Astrocyte of the hippocampus (primary cell): Measurements from ENCODE around the gene PVRIG.
"Not testable (repeated sequence)": the region's sequence is repeated elsewhere in the genome, so short reads cannot be mapped to it uniquely, and the experiment has no call there.

Experiments
- DNase-seq: peaks from one replicate; pipeline ENCODE4 v3.0.0; 2011; ENCODE audit warnings: low read depth, low spot score

The PVRIG gene

DNA sequence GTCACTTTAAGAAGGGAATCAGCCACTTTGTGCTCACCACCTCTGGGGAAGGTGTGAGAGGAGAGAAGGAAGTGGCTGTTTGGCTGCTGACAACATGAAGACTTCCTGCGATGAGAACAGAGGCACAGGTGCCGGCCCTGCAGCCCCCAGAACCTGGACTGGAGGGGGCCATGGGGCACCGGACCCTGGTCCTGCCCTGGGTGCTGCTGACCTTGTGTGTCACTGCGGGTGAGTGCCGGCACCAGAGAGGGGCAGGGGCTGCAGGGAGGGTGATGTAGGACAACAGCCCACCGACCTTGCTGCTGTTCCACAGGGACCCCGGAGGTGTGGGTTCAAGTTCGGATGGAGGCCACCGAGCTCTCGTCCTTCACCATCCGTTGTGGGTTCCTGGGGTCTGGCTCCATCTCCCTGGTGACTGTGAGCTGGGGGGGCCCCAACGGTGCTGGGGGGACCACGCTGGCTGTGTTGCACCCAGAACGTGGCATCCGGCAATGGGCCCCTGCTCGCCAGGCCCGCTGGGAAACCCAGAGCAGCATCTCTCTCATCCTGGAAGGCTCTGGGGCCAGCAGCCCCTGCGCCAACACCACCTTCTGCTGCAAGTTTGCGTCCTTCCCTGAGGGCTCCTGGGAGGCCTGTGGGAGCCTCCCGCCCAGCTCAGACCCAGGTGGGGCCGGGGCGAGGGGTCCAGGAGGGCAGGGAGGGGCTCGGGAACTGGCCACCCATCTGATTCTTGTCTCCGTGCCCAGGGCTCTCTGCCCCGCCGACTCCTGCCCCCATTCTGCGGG is at the start of gene PVRIG:
TSS of gene PVRIG (plus strand) at position 149 of the 785 bp plus-strand sequence. CDS start at position 171, 22 bp downstream.
- DNase-seq, result not testable (repeated sequence)

DNA sequence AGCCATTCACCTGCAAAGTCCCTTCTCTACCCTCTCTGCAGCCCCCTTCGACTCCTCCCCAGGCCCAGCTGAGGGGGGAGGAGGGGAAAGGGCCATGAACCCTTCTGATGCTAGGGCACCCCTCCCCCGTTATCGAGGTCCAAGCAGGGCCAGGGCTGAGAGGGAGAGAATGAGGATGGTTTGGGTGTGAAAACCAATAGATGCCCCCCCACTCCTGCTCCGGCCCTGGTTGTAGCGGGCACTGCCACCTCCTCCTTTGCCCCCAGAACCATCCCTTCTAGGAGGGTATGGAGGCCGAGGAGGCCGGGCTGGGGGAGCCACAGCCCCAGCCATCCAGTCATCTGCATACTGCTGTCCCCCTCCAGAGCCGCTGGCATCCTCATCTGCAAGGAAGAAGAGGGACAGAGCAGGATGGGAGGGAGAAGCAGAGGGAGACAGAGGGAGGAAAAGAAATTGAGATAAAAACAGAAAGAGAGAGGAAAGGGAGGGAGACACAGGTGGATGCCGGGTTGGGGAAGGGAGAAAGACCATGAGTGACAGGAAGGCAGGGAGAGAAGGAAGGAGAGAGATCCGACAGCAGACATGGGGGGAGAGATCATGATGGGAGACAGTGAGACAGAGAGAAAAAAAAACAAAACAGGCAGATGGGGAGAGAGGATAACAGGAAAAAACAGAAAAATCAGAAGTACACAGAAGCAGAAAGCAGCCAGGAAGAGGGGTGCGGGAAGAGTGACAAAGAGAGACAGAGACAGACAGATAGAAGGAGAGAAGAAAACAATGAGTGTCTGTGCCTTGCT is 49.5 kb upstream of the PVRIG start:
- no peak for DNase-seq

DNA sequence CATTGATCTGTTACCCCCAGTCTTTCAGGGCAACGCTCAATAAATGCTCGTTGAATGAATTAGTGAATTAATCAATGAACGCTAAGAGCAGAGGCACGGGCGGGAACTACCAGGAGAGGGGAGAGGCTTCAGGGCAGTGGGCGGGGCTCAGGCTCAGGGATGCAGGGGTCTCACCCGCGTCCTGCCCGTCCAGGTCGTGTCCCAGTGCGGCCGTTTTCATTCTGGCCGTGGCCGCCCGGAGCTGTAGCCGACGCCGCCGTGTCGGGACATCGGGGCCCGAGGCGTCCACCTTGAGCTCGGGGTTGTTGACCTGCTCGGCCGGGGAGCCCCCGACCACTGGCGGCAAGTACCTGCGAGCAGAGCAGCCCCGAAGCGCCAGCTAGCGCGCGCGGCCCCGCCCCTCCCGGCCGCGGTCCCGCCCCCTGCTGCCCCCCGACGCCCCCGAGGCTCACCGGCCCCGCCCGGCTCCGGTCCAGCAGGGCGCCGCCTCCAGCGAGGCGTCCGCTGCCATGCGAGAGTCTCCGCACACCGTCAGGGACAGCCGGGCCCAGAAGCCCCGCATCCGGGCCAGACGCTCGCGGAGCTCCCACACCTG is 48.6 kb upstream of the PVRIG start:
- peak; percentile 27 for DNase-seq

DNA sequence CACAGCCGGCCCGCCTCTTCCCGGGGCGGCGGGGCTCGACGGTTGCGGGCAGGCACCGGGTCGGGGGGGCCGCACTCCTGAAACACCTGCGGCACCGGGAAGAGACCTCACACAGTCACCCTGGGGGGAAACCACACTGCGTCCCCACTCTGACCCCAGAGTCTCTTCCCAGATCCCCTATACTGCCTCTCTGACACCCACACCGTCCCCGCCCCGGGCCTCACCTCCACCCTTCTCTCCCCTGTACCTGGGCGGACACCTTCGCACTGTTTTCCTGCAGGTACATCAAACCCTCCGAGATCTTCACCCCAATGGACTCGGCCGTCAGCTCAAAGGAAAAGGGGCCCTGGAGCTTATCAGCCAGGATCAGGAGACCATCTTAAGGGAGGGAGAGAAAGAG is 47.9 kb upstream of the PVRIG start:
- DNase-seq, result no peak

DNA sequence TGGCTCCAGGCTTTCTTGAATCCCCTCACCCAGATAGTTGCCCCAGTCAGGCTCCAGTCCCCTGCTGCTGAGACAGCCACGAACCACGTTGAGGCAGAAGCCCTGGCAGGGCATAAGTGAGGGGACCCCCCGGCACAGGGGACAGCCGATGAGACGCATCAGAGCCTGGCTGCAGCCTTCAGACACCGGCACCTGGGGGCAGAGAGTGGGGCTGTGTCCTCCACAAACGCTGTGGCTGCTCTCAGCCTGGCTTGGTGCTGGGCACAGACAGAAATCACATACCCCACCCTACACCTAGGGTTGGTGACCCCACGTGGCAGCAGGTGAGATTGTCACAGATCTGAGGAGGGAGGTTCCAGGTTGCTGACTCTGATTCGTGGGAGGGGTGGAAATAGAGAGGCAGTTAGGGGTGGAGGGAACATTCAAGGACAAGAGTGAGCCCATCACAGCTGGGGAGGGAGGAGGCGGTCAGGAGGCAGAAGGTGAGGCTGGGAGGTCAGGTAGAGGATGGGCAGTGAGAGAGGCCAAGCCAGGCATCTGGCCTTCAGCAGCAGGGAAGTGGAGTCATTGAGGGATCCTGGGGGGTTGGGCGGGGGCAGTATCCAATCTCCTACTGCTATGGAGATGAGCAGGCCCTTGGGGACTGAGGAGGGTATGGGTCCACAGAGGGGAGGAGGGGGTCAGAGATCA is 45.8 kb upstream of the PVRIG start:
- DNase-seq, result no peak

DNA sequence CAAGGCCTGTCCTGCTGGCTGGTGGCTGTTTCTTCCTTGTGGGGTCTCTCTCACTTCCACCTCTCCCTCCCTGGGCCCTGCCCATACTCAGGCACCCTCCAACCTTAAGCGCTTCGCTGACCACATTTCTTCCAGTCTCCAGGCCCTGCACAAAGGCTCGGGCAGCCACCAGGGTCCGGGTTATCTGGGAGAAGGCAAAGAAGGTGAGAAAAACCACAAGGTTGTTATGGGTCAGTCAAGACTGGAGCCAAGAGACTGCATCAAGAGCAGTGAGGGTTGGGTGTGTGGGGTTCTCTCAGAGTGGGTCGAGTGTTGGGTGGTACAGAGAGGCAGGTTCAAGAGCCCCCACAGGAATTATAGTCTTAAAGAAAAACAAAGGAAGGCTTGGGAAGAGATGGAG is 45.2 kb upstream of the PVRIG start:
- DNase-seq, result no peak

DNA sequence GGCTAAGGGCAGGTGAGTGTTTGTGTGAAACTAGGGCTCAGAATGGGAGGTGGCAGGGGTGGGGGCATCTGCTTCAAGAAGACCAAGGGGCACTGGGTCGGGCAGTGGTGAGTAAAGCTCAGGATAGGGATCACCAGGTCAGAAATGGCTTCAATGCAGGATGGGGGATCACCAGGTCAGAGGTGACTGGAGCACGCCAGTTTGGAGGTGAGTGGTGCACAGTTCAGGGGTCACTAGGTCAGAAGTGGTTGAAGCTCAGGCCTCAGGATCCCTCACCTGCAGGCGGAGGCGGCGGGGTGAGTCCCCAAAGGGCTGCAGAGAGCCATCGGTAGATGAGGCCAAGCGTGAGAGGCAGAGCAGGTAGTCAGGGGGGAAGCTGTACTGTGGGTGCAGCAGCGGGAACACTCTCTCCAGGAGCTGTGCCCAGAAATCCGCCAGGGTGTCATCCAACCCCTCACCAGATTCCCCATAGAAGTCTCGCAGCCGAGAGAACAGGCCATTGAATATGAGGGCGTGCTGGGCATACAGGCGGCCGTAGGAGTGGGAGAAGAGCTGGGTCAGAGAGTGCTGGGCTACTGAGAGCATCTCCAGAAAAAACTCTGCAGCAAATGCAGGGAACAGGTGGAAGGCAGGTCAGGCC is 44.3 kb upstream of the PVRIG start:
- no peak for DNase-seq

DNA sequence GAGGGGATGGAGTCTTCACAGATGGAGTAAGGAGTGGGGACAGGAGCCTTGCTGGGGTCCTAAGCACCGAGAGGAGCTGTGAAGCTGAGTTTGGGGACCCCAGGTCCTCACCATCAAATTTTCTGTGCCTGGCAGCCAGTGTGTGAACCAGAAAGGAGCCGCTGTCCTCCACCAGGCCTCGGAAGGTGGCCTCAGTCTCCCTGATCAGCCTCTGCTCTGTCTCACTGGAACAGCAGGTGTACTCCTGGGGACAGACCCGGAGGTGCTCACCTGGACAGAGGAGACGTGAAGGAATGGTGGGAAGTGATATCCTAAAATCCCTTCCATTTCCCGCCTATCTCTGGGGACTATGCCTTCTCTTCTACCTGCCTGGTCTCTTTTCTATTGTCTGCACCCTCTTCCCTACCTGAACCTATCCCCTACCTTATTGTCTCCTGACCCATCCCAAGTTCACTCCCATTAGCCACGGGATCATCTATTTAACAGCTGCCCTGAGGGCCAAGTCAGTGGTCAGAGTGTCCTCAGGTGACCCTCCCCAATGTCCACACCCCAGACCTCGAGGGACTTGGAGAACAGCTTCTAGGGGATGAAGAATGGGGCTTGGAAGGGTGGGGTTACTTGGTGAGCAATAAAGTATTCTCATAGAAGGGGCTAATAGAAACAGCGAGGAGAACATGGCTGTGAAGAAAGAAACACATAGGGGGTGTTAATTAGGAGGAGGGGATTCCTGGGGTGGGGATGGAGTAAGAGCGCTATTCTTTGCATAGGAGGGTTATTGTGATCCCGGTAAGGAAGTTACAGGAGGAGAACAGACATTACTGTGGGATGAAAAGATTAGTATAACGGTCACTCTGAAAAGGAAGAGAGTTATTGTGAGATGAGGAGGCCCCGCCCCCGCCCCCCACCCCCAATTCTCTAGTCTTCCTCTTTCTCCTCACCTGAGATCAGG is 43.4 kb upstream of the PVRIG start:
- no peak for DNase-seq

DNA sequence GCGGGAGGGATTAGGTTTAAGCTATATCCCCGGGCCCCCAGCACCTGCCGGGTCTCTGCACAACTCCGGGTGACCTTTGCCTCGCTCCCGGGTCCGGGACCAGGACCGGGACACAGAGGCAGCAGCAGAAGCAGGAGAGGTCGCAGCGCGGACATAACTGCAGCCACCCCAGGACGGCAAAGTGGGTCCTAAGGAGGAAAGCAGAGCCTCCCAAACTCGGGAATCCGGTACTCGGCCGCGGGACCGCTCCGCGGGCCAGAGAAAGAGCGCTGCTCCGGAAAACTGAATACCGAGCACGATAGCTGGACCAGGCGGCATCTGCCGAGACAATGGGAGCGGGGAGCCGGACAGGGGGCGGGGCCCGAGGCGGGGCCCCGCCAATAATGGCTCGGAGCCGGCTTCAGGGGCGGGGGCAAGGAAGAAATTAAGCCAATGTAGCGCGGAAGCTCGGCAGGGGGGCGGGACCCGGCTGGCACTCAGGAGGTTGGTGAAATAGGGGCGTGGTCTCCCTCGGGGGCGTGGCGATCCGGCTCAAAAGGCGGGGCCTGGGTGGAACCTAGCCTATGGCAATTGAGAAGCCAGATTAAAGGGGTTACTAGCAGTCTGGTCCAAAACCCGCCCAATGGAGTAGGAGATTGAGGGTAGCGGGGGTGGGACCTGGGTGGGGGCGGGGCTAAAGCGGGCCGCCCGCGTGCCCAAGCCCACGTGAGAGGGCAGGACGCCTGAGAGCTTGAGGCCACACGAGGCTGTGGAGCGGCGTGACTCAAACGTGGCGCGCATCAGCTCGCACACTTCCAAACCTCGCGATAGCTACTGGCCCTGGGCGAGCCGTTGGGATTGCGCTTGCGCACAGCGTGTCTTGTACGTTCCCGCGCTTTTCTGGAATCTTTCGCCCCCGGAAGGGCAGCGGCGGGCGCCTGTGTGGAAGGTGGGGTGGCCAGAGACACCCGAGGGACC is 42.4 kb upstream of the PVRIG start, which contains the start of the genes GPC2 and STAG3:
TSS of gene GPC2 (minus strand) at position 337 of the 957 bp plus-strand sequence. CDS start at position 155, 182 bp downstream.
TSS of gene STAG3 (plus strand) at position 874 of the 957 bp plus-strand sequence. CDS start 2,639 bp downstream, outside the sequence.
- DNase-seq, result peak; percentile 99

DNA sequence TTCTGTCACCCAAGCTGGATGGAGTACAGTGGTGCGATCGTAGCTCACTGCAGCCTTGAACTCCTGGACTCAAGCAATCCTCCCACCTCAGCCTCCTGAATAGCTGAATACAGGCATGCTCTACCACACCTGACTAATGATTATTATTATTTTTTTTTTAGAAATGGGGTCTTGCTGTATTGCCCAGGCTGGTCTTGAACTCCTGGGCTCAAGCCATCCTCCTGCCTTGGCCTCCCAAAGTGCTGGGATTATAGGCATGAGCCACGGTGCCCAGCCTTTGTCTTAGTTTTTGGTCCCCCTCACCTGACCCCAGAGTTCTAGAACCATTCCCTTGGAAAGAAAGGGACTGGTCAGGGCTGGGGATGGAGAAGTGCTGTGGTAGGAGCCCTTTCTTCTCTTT is 39.7 kb upstream of the PVRIG start:
- not testable (repeated sequence) for DNase-seq

DNA sequence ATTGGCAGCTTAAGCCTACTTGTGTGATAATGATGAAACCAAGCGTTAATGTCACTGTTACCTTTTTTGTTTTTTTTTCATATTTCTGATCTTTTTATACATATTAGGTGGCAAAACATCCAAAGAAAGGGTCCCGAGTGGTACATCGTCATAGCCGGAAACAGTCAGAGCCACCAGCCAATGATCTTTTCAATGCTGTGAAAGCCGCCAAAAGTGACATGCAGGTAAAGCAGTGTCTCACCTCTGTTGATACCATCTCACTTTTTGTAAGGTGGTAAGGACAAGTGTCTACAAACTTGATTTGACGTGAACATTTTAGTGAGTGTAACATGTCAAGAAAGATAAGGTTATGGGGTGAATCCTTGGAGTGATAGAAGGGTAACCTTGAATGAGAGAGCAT is 37.1 kb upstream of the PVRIG start:
- DNase-seq, result not testable (repeated sequence)

DNA sequence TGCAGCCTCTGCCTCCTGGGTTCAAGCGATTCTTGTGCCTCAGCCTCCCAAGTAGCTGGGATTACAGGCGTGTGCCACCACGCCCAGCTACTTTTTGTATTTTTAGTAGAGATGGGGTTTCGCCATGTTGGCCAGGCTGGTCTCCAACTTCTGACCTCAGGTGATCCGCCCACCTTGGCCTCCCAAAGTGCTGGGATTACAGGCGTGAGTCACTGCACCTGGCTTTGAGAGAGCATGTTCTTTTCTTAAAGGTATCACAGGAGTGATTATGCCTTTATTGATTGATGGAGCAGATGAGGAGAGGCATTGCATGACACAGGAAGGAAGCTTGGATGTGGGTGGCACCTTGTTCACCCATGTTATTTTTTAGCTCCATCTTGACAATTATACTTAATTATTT is 36.7 kb upstream of the PVRIG start:
- not testable (repeated sequence) for DNase-seq

DNA sequence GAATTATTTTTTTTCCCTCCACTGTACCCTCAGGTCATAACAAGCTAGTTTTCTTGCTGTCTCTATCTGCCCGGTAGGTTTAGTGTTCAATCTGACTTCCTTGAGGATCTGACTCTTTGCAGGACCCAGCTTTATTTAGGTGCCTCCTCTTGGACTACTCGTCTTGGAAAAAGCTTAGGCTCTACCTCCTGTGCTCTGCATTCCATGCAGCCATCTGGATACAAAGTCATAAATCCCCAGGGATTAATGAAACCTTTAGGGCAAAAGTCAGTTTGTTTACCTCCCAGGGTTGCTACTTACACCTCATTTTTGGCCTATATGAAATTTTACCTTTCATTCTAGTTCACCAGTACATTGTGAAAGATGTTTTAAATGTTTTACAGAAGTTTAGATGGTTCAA is 34.0 kb upstream of the PVRIG start:
- no peak for DNase-seq

DNA sequence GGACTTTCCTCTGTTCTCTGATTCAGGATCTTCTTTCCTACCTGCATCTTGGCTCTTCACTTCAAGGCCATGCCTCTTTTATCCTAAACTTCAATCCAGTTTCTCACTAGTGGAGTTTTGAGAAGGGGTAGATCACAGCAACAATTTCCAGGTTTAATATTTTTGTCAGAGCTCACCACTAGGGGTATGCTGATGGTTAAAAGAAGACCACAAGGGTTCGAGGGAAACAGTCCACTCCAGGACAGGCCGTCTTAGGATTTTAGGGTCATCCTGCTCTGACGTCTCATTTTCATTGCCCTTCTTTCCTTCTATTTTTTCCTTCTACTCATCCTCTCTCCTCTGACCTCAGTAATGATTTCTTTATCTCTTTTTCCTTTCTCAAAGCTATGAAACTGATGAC is 30.7 kb upstream of the PVRIG start:
- DNase-seq, result no peak

DNA sequence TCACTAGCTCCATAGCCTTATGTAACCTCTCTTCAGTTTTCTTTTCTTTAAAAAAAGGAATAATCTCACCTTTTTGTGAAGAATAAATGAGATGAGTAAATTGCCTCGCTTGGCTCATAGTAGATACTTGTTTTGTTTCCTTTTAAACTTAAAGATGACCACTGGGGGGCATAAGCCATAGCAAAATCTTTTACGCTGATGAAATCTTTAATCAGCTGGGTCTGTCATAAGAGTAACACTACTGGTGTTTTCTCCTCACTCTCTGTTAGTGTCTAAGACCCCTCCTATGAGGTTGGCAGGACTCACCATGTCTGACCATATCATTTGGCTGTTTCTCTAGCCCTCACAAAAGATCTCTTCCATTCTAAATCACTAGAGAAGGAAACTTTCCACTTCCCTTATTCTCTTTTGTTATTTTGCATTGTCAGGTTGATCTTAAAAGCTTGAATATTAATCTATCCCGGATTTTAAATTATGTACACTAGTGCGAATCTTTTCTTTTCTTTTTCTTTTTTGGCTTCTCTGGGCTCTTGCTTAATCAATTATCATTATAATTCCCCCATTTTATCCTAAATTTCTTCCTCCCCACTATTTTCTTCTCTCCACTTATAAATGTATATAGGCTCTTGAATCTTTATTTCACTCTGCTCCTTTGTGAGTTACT is 29.6 kb upstream of the PVRIG start:
- peak; percentile 35 for DNase-seq

DNA sequence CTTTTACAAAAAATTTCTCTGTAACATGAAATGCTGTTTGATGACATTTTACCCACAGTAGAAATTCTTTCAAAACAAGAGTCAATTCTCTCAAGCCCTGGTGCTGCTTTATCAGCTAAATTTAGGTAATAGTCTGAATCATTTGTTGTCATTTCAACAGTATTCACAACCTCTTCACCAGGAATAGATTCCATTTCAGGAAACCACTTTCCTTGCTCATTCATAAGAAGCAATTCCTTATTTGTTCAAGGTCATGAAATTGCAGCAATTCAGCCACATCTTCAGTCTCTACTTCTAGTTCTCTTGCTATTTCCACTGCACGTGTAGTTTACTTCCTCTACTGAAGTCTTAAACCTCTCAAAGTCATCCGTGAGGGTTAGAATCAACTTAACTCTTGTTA is 28.0 kb upstream of the PVRIG start:
- DNase-seq, result peak; percentile 19

DNA sequence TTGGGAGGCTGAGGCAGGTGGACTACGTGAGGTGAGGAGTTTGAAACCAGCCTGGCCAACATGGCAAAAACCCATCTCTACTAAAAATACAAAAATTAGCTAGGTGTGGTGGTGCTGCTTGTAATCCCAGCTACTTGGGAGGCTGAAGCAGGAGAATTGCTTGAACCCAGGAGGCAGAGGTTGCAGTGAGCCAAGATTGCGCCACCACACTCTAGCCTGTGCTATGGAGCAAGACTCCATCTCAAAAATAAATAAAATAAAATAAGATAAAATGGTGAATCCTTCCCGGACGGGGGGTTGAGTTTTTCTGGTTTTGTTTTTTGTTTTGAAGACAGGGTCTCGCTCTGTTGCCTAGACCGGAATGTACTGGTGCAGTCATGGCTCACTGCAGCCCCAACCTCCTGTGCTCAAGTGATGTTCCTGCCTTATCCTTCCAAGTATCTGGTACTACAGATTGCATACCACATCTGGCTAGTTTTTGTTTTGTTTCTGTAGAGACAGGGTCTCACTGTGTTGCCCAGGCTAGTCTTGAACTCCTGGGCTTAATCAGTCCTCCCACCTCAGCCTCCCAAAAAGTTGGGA is 27.4 kb upstream of the PVRIG start:
- DNase-seq, result not testable (repeated sequence)

DNA sequence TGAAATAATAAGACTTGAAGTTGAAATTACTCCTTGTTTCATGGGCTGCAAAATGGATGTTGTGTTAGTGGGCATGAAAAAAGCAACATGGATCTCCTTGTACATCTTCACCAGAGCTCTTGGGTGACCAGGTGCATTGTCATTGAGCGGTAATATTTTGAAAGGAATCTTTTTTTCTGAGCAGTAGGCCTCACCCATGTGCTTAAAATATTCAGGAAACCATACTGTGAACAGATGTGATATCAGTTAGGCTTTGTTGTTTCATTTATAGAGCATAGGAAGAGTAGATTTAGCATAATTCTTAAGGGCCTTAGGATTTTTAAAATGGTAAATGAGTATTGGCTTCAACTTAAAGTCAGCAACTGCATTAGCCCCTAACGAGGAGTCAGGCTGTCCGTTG is 26.8 kb upstream of the PVRIG start:
- no peak for DNase-seq
